Muscle of back (tissue), 11 donors: Measurements from ENCODE around the gene TYROBP. TPM values are rescaled to one million over a fixed set of nuclear protein-coding genes. Genes with fewer than 3 reads are reported as not detected.
"Not testable (repeated sequence)": the region's sequence is repeated elsewhere in the genome, so short reads cannot be mapped to it uniquely, and the experiment has no call there.

Experiments
- DNase-seq, 3 donors: peaks; one replicate each; pipeline versions ENCODE4 v3.0.0 to v3.0.0-alpha.2; 2013
- polyA plus RNA-seq, 10 donors: library from polyadenylated mRNA; unstranded; fragments of 120-200 nt; gene quantifications; one replicate each; pipeline ENCODE4 v1.2.1, GENCODE V29; 2013; ENCODE audit not compliant: insufficient read length in 10 of 10

Gene TYROBP
- polyA plus RNA-seq, 10 donors = 11.6 to 22.8 (median 16.9) TPM

- no peak for DNase-seq
Measured at GRCh38 chr19:35902870-35903475, 5.1 kb downstream of the TYROBP start.

- DNase-seq = no peak
Measured at GRCh38 chr19:35901854-35902661, 6.0 kb downstream of the TYROBP start, which contains the start of gene HCST. HCST (plus strand) TSS chr19:35902529; CDS start chr19:35902594, 65 bp downstream.

GRCh38 chr19:35901055-35901644 is 6.9 kb downstream of the TYROBP start:
- no peak for DNase-seq

DNA sequence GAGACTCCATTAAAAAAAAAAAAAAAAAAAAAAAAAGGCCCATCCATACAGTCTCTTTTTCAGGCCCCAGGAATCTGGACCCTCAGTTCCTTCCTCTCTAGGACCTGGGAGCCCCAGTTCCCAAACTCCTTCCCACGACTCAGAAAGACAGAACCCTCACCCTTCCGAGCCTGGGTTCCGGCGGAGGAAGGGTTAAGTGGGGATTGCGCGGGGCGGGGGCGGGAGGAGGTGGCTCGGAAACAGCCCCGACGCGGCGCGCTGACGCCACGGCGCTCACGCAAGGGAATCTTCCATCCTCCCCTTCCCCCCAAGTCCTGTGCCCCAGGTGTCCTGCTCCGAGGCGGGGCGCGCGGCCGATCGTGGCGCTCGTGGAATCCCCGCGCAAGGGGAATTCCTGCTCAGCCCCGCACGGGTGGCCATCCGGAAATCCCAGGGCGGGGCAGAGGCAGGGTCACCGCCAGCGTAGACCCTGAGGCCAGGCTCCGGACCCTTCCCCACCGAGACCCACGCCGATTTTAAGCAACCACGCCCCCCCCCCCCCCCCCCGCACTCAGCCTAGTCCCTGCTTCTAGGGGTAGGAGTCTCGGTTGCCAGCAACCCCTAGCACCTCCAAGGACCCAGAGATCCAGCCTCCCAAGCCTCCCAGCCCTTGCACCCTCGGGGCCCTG is 8.4 kb downstream of the TYROBP start:
- DNase-seq = peak; percentile 70 to 94 (median 88)

- DNase-seq = no peak
Measured at GRCh38 chr19:35898499-35898809, 9.6 kb downstream of the TYROBP start.

DNA sequence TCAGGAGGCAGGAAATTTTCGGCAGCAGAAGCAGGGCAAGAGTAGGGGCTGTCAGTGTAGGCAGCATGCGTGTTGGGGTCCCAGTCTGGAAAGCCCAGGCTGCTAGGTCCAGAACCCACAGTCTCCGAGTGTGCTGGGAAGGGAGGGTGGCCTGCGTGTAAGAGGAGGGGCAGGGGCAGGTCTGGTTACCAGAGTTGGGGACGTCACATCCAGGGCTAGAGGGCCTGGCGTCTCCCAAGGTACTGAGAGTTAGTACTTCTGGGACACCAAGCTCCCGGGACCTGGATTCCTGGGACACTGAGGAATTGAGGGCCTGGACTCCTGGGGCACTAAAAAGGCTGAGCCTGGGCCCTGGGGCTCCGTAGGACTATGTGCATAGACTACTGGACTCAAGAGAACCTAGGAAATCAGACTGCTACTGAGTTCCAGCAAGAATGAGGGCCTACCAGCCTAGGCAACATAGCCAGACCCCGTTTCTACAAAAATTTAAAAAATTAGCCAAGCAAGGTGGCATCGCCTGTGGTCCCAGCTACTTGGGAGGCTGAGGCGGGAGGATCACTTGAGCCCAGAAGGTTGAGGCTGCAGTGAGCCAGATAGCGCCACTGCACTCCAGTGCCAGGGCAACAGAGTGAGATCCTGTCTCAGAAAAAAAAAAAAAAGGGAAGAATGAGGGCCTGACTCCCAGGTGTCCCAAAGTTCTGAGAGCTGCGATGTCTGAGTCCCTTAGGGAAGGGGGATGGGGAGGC is 10.2 kb downstream of the TYROBP start:
- no peak for DNase-seq

- no peak for DNase-seq
Measured at GRCh38 chr19:35896643-35897040, 11.5 kb downstream of the TYROBP start.

- no peak for DNase-seq
Measured at GRCh38 chr19:35895911-35896642, 12.0 kb downstream of the TYROBP start.

- no peak for DNase-seq
Measured at GRCh38 chr19:35894342-35894741, 13.8 kb downstream of the TYROBP start.

DNA sequence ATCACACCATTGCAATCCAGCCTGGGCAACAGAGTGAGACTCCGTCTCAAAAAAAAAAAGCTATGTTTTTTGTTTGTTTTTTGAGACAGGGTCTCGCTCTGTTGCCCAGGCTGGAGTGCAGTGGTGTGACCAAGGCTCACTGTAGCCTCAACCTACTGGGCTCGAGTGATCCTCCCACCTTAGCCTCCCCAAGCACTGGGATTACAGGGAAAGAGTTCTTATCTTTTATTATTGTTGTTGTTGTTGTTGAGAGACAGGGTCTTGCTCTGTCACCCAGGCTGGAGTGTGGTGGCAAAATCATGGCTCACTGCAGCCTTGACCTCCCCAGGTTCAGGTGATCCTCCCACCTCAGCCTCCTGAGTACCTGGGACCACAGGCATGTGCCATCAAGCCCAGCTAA is 16.3 kb downstream of the TYROBP start:
- DNase-seq = not testable (repeated sequence)

DNA sequence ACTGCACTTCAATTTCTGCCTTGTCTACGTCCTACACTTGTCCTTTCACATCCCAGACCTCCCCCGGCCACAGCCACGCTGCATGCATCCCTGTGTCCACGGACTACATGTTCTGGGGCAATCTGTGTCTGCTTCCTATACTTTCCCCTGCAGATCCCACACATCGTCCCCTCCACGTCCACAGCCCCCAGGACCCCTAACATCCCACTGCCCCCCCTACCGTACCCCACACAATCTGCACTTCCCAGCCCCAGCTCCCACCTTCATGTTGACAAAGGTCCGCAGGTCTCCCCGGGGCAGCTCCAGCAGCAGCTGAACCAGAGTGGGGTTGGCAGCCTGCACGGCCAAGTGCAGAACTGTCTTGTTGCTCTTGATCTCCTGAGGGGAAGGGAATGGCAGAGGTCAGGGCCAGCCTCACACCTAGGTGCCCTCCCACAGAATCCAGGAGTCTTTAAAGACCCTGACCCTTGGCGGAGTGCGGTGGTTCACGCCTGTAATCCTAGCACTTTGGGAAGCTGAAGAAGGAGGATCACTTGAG is 17.9 kb downstream of the TYROBP start:
- no peak for DNase-seq

- DNase-seq = no peak
Measured at GRCh38 chr19:35889370-35890112, 18.6 kb downstream of the TYROBP start.

DNA sequence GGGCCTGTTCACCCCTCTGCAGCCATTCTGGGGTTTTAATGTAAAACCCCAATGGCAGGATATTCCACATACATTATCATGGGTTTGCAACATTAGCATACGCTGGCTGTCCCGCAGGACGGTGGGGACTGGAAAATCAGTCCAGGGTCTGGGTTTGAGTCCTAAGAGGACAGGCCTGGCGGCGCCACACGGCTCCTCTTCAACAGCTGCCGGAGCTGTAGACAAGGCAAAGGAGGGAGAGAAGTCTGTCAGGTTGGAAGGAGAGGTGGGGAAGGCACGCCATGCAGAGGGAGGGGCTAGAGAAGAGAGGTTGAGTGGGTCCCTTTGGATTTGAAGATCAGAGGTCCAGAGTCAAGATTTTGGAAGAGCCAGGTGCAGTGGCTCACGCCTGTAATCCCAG is 19.7 kb downstream of the TYROBP start:
- no peak for DNase-seq

DNA sequence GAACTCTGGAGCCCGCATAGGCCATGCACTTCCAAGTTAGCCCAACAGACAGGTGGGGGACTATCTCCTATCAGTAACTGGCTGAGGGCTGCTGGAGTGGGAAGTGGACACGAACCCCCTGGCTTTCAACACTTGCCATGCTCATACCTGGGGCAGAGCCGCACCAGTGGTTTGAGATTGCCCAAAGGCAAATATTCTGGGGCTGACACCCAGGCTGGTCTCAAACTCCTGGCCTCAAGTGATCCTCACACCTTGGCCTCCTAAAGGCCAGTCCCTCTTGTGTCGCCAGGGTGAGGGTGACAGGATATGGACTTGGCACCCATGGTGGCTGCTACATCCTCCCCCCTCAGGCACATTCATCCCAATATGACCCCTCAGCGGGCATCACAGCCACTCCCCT is 20.9 kb downstream of the TYROBP start:
- DNase-seq = no peak

GRCh38 chr19:35885904-35886303 is 22.2 kb downstream of the TYROBP start:
- DNase-seq = no peak

DNA sequence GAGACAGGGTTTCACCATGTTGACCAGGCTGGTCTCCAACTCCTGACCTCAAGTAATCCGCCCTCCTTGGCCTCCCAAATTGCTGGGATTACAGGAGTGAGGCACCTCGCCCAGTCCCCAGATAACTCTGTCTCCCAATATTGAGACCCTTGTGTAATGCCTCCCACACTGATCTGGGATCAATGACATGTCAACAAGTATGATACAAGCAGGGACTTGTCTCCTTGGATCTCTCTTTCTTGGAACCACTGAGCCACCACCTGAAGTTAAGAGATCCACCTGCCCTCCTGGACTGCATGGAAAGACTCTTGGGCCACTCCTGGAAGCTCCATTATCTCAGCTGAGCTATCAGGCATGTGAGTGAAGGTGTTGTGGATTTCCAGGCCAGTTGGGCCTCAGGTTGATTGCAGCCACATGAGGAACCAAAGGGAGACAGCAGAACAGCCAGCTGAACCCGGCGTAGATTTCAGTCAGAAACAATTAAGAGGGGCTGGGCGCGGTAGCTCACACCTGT is 22.8 kb downstream of the TYROBP start:
- DNase-seq = no peak

DNA sequence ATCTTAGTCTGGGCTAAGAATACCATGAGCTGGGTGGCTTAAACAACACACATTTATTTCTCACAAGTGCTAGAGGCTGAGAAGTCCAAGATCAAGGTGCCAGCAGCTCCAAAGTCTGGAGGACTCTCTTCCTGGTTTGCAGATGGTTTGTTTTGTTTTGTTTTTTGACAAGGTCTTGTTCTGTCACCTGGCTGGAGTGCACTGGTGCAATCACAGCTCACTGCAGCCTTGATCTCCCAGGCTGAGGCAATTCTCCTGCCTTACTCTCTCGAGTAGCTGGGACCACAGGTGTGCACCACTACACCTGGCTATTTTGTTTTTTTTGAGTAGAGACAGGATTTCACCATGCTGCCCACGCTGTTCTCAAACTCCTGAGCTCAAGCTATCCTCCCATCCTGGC is 24.2 kb downstream of the TYROBP start:
- no peak for DNase-seq

DNA sequence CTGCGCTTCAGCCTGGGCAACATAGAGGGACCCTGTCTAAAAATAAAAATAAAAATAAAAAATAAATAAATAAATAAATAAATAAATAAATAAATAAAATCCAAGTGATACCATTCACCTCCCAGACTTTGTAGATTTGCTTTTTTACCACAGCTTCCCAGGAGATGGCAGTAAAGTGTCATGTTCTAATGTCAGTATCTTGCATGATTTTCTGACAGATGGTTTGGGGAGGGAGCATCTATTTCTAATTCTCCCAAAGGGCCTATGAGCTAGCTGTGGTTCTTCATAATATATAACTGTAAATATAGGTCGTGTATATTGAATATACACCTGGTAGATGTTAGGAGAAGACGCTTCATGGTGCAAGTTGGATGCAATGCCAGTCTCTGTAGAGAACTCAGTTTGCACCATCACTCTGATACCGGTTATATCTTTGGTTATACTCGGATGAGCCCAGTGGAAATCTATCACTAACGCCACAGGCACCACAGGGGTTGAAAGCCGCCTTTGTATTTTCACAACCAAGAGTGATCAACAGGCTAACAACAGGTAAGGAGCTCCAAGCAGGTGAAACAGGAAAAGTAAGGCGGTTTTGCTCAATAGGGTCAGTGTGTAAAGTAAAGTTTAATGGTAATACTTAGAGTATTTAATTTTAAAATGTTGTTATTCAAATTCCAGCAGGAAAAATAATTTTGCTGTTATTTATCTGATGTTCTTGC is 25.8 kb downstream of the TYROBP start:
- DNase-seq = peak; percentile 76 to 89 (median 80)

DNA sequence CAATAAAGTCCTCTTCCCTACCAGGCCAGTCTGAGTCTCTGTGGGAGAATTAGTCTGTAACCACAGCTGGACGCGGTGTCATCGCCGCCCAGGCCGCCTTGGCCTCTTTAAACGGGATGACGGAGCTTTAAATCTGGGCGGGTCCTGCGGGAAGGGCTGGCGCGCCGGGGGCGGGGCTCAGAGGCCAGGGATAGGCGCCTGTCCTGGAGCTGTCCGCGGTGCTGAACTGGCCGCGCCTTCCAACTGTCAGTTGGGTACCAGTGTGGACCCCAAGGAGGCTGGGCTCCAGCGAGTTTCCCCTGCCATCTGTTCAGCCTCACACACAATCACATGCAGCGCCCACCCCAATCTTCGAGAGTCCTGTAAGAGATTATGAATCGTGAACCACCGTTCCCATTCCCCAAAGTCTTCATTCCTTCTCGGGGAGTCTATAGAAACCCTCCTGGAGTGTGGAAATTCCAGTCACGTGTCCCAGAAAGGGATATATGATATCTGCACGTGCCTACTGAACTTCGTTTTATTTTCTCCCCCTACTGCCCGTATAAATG is 28.3 kb downstream of the TYROBP start:
- DNase-seq = peak; percentile 77 to 93 (median 89)
